ENCODE results near the gene GLRX3.

GRCh38 chr10:130227883-130228282 lies 91.7 kb downstream of the GLRX3 start:
- no peak for TF ChIP-seq GATA2 (IDR thresholded peaks at IDR 0.05; ENCODE audit: low read depth, low read length)
- TF ChIP-seq GATA3 (IDR thresholded peaks at IDR 0.05; ENCODE audit: low read depth, low read length): no peak

Measured in SH-SY5Y (cell line).